Posterior vena cava (tissue), 2 donors: ENCODE measurements around the gene SPN. TPM values are rescaled to one million over a fixed set of nuclear protein-coding genes. Genes with fewer than 3 reads are reported as not detected.
"Not testable (repeated sequence)": the region's sequence is repeated elsewhere in the genome, so short reads cannot be mapped to it uniquely, and the experiment has no call there.

Experiments used
- DNase-seq: peaks from one replicate; pipeline ENCODE4 v3.0.0-alpha.2; 2020; ENCODE audit warnings: low spot score
- intact Hi-C, 2 donors: fragments of 100-400 bp; cut with DNase I; formaldehyde crosslinking; loops; one replicate each; pipeline versions ENCODE4 v1.14.1 to v1.14.2; 2022 to 2023
- total RNA-seq, 2 donors: library from RNA; stranded (reverse); fragmentation: NEBNext Ultra II Directional; extraction: Animal tissue kit (Norgen Biotek cat#: 25700); gene quantifications; one replicate each; pipeline ENCODE4 v1.2.1, GENCODE V29; 2021
- donor health status: DM: yes; HTN: yes; CAD: no.
- donor health status: DM: yes; HTN: yes; CAD: no.

Gene SPN
- total RNA-seq, 2 donors from 2014 or later: 2.2 to 3.7 TPM

DNA sequence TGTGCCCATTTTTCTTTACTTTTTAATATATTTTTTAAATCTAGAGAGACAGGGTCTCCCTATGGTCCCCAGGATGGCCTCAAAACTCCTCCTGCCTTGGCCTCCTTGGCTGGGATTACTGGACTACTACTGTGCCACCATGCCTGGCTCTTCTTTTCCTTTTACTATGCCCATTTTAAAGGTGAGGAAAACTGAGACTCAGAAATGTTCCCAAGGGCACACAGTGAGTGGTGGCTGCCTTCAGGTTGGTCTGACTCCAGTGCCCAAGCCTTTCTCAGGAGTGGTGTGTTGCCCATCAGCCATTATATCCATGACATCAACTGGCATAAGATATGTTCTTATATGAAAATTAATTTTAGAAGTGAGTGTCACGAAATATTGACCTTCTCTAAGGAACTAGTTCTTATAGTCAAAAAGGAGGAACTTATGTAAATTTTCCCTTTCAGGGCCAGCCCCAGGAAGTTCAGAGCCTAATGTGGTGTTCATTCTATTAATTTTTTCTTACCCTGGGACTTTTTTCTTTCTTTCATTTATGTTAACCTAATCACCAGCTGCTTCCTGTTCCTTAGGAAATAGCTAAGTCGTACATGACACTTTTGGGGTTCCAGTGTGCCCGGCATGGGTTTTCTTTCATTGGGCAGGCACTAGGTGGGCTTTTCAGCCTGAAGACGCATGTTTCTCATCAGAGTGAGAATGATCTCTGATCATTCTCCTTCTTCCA is 17.9 kb upstream of the SPN start:
- no peak for DNase-seq
- intact Hi-C loops: no loop called here

DNA sequence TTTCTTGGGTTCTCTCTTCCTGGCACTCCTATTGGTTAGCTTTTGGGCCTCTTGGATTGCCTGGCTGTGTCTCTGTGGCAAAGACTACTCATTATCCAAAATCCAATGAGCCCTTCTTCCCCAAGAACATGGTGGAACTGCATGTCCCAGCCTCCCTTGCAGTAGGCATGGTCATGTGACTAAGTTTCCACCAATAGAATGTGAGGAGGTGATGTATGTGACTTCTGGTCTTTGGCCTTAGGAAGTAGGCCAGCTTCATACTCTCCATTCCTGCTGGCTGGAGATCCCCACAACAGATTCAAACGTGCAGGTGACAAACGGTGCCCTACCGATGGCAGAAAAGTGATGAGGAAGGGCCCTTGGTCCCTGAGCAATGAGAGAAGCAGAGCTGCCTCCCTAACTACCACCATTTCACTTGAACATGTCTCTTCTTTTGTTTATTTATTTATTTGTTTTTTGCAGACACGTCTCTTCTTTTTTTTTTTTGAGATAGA is 17.3 kb upstream of the SPN start:
- intact Hi-C loops: no loop called here
- no peak for DNase-seq

DNA sequence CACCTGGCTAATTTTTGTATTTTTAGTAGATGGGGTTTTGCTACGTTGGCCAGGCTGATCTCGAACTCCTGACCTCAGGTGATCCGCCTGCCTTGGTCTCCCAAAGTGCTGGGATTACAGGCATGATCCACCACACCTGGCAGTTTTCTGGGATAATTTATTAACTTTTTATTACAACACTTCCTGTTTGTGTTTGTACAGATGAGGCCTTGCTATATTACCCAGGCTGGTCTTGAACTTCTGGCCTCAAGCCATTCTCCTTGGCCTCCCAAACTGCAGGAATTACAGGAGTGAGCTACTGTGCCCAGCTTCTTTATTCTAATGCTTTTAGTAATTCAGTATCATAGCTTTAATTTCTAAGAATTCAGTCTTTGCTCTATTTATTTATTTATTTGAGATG is 16.1 kb upstream of the SPN start:
- intact Hi-C loops: no loop called here
- no peak for DNase-seq

DNA sequence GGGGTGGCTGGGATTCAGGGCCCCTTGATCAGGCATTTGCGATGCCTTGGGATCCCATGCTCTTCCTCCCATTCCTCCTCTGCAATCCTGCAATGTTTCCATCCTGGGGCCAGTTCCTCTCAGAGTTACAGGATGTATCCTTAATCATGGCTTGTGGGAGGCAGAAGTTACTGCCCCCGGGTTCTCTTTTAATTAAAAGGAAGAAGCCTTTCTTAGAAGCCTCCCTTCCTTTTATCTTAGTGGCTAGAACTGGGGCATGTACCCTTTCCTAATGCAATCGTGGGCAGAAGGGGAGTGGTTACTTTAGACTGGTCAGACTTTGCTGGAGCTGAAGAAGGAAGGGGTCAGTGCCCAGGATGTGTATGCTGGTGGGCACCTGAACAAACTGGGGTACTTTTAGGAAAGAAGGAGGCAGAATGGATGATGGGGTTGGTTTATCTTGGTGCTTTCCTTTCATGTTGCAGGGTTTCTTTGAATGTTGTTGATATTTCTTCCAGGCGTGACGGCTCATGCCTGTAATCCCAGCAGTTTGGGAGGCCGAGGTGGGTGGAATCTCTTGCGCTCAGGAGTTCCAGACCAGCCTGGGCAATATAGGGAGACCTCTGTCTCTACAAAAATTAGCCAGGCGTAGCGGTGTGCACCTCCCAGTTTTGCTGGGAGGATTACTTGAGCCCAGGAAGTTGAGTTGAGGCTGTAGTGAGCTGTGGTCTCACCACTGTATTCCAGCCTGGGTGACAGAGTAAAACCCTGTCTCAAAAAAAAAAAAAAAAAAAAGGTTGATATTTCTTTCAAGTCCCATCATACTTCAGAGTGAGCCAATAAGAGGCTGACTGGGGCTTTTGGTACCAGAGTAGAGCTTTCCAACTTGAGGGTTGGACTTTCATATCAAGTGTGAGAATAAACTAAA is 13.2 kb upstream of the SPN start:
- intact Hi-C loops: no loop called here
- DNase-seq: no peak

DNA sequence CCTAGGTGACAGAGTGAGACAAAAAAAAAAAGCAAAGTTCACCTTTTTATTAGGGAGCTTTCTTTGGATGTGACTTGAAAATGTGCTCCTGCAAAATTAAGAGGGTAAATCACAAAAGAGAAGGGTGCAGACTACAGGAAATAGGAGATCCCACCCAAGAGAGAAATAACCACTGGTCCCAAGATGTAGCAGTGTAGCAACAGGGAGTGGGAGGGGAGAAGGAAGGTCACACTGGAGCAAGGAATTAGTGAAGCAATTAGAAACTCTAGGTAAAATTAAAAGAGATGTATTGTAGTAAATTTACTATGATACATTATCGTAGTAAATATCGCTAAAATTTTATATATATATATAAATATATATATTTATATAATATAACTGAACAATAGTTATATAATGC is 12.3 kb upstream of the SPN start:
- intact Hi-C loops: no loop called here
- DNase-seq: no peak

GRCh38 chr16:29651774-29652349 is 11.2 kb upstream of the SPN start:
- DNase-seq: no peak
- intact Hi-C loops: no loop called here

- intact Hi-C loops: no loop called here
- DNase-seq: no peak
Observed at GRCh38 chr16:29653471-29653870, 9.6 kb upstream of the SPN start.

DNA sequence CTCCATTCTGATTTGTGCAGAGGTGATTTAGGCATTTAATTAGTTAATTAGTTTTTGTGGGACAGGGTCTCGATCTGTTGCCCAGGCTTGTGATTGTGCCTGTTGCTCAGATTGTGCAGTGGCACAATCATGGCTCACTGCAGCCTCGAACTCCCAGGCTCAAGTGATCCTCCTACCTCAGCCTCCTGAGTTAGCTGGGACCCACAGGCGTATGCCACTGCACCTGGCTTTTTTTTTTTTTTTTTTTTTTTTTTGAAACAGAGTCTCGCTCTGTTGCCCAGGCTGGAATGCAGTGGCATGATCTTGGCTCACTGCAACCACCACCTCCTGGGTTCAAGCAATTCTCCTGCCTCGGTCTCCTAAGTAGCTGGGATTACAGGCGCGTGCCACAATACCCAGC is 9.2 kb upstream of the SPN start:
- intact Hi-C loops, DNase-seq: not testable (repeated sequence)

GRCh38 chr16:29656688-29657523 is 6.1 kb upstream of the SPN start:
- DNase-seq: no peak
- intact Hi-C loops: no loop called here

- no peak for DNase-seq
- intact Hi-C loops: no loop called here
Observed at GRCh38 chr16:29658705-29659104, 4.3 kb upstream of the SPN start.

DNA sequence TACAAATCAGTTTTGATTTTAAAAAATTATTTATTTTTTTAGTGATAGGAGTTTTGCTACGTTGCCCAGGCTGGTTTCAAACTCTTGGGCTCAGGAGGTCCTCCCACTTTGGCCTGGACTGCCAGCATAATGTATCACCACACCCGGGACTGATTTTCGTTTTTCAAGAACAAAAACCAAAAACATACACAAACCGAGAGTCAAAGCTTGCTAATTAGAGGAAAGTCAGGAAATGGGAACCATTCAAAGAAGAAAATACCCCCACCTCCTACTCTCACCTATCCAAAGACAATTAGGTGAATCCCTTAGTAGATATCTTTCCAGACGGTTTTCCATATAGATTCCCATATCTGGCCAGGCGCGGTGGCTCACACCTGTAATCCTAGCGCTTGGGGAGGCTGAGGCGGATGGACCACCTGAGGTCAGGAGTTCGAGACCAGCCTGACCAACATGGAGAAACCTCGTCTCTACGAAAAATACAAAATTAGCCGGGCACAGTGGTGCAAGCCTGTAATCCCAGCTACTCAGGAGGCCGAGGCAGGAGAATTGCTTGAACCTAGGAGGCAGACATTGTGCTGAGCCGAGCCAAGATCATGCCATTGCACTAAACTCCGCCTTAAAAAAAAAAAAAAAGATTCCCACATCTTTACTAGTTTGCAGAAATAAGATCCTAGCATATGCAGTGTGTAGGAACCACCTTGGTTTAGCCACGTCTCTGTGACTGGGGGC is 883 bp upstream of the SPN start:
- no peak for DNase-seq
- intact Hi-C loops: no loop called here

DNA sequence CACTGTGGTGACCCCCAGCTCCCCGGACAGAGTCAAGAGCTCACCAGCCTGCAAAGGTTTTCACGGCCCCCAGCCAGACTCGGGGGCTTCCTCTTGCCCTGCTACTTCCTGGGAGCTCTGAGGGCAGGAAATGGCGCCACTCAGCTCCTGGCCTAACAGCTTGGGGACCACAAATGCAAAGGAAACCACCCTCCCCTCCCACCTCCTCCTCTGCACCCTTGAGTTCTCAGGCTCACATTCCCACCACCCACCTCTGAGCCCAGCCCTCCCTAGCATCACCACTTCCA is 375 bp upstream of the SPN start:
- intact Hi-C loops: no loop called here

GRCh38 chr16:29663807-29664090 is 702 bp downstream of the SPN start:
- intact Hi-C loops: no loop called here
- no peak for DNase-seq

More for the DNA sequence above, 375 bp upstream of the SPN start:
- no peak for DNase-seq

GRCh38 chr16:29664091-29664921 is 1.3 kb downstream of the SPN start:
- intact Hi-C loops: no loop called here

DNA sequence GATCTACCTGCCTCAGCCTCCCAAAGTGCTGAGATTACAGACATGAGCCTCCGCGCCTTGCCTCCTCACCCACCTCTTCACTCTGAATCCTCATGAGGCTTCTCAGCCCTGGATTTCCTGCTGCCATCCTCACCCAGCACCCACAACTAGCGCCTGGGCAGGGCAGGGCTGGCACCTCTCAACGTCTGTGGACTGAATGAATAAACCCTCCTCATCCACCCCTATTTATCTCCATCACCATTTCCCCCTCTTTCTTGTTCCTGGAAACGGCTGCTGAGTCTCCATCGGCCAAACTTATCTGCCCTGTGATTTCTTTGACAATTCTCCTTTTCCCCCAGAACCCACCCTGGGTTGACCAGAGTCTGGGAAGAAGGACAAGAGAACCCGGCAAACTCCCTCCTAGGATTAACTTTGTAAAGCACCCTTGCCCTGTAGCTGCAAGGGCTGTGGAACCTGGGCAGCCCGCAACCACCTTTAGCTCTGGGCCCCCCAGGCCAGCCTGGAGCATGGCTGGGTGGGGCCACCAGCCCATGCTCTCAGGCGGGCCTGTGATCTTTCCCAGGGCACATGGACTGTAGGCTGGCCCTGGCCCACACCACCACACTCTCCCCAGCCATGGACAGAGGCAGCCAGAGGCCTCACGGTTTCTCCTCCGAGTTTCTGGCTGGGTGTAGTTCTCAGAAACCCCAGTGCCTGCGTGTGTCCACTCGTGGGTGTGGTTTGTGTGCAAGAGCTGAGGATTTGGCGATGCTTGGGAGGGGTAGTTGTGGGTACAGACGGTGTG is 2.4 kb downstream of the SPN start:
- DNase-seq: no peak
- intact Hi-C loops: no loop called here

More at GRCh38 chr16:29664091-29664921, 1.3 kb downstream of the SPN start:
- DNase-seq: peak; percentile 84

DNA sequence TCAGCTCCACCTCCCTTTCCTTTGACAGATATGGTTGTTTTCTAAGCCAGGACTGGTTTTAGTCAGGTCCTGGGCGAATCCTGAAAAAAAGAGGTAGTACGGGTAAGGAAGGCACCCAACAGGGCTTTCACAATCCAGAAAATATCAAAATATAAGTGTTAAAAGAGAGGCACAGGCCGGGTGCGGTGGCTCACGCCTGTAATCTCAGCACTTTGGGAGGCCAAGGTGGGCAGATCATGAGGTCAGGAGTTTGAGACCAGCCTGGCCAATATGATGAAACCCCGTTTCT is 4.2 kb downstream of the SPN start:
- intact Hi-C loops, DNase-seq: not testable (repeated sequence)

GRCh38 chr16:29667755-29668154 is 4.7 kb downstream of the SPN start:
- no peak for DNase-seq
- intact Hi-C loops: loop anchor here in 1 of 2 donors (1.0 kb wide), 1 partner anchor 23 kb away; no protein-coding TSS in a partner anchor

DNA sequence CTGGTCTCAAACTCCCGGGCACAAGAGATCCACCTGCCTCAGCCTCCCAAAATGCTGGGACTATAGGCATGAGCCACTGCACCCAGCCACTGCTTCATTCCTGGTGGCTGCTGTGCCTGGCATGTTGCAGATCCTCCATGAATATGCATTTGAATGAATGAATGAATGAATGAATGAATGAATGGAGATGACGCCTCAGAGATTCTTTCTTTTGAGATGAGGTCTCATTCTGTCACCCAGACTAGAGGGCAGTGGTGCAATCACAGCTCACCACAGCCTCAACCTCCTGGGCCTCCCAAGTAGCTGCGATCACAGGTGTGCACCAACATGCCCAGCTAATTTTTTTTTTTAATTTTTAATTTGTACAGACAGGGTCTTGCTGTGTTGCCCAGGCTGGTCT is 5.2 kb downstream of the SPN start:
- intact Hi-C loops: loop anchor here in 1 of 2 donors (1.0 kb wide), 1 partner anchor 22 kb away; no protein-coding TSS in a partner anchor
- no peak for DNase-seq
